ENCODE results near the gene RAPGEF4.

DNA sequence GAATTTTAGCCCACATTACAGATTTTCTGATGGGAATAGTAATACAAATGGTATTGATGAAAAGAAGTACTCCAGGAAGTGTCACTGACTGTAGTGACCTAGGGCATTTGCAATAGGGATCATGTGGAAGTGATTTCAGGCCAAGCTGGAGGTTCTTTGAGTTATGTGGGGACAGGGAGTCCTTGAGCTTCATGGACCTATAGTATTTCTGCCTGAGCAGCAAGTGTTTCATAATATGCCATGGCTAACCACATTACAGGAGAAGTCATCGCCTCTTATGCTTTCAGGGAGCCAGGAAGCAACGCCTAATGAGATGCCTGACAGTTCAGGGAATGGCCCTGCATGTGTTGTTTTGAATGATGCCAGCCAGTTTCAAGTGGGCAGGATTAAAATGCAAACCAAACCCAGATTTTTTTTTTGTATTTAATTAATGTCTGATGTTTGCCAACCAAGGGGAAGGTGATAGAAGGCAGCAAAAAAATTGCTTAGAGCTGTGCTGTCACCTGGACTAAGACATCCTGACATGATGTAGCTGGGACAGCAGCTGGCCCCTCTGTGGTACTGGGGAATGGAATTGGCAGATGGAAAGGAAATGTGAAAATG is 109.5 kb downstream of the RAPGEF4 start:
- TF ChIP-seq CTCF (IDR thresholded peaks at IDR 0.05) (no peak), POLR2A (IDR thresholded peaks at IDR 0.05) (no peak)

Data from Peyer's patch (tissue), 4 donors.